Fibroblast of villous mesenchyme (primary cell): ENCODE results near the gene AKAP5. TPM values are rescaled to one million over a fixed set of nuclear protein-coding genes. Genes with fewer than 3 reads are reported as not detected.
A peak's percentile ranks its signal among the peaks of the same experiment; 100 is the strongest.

Experiments used
- DNase-seq: peaks from one replicate; pipeline ENCODE4 v3.0.0-alpha.2; 2010; ENCODE audit warnings: low read depth
- H3K4me3 ChIP-seq: 2 replicates; pipeline ENCODE4 v1.5.1; 2011; ENCODE audit warnings: low read depth, mild to moderate bottlenecking, low read length
- total RNA-seq: library from RNA; depleted of rRNA; stranded (reverse); fragments of >200 nt; gene quantifications from 2 replicates; pipeline ENCODE4 v1.2.3, GENCODE V29; 2012
- TF ChIP-seq, protein P1 (sequence below): IDR thresholded peaks from 2 replicates; pipeline ENCODE4 v1.5.1; 2012; ENCODE audit warnings: low read depth, mild to moderate bottlenecking, low read length; ENCODE audit not compliant: insufficient read depth

The AKAP5 gene
- total RNA-seq, 1 donor: 3.0 TPM

DNA sequence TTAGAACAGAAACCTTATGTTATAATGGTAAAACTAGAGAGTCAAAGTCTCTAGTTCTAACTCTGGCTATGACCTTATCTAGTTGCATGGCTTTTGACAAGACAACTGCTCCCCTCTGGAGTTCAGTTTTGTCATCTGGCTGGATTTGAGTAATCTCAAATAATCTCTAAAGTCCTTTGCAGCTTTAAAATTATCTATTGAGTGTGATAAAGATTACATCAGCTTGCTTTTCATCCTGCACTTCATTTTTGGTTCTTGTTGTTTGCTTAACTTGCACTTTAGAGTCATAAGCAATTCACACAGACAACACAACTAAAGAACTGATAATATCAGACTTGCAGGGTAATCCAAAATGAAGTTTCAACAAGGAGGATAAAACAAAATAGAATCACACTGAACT is 2.3 kb downstream of the AKAP5 start:
- TF ChIP-seq, protein P1, sequence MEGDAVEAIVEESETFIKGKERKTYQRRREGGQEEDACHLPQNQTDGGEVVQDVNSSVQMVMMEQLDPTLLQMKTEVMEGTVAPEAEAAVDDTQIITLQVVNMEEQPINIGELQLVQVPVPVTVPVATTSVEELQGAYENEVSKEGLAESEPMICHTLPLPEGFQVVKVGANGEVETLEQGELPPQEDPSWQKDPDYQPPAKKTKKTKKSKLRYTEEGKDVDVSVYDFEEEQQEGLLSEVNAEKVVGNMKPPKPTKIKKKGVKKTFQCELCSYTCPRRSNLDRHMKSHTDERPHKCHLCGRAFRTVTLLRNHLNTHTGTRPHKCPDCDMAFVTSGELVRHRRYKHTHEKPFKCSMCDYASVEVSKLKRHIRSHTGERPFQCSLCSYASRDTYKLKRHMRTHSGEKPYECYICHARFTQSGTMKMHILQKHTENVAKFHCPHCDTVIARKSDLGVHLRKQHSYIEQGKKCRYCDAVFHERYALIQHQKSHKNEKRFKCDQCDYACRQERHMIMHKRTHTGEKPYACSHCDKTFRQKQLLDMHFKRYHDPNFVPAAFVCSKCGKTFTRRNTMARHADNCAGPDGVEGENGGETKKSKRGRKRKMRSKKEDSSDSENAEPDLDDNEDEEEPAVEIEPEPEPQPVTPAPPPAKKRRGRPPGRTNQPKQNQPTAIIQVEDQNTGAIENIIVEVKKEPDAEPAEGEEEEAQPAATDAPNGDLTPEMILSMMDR: no peak
- peak; percentile 49 for DNase-seq
- H3K4me3 ChIP-seq: no peak overlapping the region

DNA sequence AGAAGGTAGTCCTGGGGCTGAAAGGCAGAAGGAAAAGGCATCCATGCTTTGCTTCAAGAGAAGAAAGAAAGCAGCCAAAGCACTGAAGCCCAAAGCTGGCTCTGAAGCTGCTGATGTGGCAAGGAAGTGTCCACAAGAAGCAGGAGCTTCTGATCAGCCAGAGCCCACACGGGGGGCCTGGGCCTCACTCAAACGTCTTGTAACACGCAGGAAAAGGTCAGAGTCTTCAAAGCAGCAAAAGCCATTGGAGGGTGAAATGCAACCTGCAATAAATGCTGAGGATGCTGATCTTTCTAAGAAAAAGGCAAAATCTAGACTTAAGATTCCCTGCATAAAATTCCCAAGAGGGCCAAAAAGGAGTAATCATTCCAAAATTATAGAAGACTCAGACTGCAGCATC is 3.2 kb downstream of the AKAP5 start:
- no peak for DNase-seq
- no peak overlapping the region for H3K4me3 ChIP-seq
- TF ChIP-seq, protein P1: no peak

DNA sequence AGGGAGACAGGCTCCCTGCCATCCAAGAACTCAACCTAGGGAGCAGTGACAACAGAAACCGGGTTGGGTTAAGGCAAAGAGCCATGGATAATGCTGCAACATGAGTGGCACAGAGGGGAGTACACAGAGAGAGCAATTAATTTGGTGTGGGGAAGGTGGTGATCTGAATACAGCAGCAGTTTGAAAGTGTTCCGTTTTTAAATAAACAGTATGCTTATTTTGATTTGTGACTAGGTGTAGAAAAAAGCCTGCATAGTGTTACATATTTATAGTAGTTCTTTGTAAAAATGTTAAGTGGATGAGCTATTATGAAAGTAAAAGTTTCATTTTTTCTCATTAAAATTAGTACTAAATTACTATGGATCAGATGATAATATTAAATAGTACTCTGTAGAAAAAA is 8.7 kb downstream of the AKAP5 start:
- DNase-seq: no peak
- TF ChIP-seq, protein P1: no peak

DNA sequence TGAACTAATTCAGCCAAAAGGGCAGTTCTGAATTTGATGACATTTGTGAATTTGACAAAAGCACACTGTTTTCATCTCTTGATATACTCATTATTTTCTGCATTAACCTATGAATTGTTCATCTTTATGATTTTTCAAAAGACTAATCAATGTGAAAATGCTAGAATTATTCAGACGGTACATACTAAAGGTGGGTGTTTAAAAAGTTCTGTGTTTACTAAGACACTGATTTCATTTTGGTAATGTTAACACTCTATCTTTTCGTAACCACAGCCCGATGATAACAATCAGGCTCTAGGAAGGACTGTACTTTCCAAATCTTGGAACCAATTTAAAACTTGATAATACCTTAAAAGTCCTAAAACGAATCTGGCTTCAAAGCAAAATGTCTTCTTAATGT is 9.4 kb downstream of the AKAP5 start:
- H3K4me3 ChIP-seq: no peak overlapping the region
- DNase-seq: no peak
- TF ChIP-seq, protein P1: no peak

More for the DNA sequence above, 8.7 kb downstream of the AKAP5 start:
- no peak overlapping the region for H3K4me3 ChIP-seq

DNA sequence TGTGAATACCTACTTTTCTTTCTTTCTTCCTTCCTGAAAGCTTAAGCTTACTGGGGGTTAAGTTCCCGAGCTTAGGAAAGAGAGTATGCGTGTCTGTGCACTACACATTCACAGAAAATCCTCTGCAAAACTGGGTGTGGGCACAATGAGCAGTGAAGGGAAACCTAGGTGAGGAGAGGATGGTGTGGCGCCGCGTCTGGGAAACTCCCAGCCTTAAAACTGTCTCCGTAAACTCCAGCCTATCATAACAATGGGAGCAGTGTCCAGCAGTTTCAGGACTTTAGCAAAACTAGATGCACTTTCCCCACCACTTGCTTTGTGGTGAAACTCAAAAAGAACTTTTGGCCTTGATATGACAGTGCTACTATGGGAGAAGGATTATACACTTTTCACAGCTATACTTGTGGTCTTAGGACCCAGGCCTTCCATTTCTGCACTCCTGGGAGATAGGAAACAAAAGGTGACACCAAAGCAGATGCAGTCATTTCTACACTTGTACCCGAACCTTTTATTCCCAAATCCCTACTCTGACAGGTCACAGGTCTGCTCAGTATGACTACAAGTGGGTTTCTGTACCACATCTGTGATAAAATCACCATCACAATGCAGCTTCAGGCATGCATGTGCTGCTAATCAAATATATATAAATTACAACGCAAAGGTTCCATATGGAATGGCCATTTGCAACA is 10.4 kb downstream of the AKAP5 start:
- H3K4me3 ChIP-seq: no peak overlapping the region
- no peak for DNase-seq
- TF ChIP-seq, protein P1: no peak

DNA sequence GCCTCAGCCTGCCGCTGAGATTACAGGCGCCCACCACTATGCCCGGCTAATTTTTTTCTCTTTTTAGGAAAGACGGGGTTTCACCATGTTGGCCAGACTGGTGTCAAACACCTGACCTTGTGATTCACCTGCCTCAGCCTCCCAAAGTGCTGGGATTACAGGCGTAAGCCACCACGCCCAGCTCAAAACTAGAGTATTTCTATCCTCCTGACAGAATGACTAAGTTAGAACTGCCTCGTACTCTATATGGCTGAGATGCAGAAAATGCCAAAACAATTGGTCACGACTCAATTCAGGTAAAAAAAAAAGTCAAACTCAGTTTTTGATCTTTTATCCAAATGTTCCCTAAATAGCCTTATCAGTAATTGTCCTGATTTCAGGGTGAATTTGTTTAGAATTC is 11.1 kb downstream of the AKAP5 start:
- TF ChIP-seq, protein P1: no peak
- H3K4me3 ChIP-seq: no peak overlapping the region
- no peak for DNase-seq
